ENCODE results near the gene CASD1. TPM values are rescaled to one million over a fixed set of nuclear protein-coding genes. Genes with fewer than 3 reads are reported as not detected.

The CASD1 gene
- total and polyA plus RNA-seq, 12 donors, result 8.6 to 26.9 (median 19.9) TPM

DNA sequence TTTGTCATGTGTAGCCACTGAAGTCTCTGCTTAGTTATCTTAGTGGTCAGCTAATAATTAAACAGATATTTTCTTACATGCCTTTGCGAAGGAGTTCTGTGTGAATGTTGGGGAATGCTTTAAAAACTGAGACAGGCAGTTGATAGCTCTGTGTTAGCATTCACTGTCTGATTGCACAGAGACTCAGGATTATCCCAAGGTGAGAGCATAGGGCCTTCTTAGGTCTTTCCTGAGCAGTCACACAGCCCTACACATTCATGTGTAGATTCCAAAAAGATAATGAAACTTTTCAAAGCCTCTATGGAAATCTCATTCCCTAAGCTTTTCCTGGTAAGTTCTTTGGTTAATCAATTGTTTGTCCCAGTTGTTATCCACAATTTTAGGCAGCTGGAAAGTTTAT lies 67.7 kb downstream of the CASD1 start:
- TF ChIP-seq, protein P1, sequence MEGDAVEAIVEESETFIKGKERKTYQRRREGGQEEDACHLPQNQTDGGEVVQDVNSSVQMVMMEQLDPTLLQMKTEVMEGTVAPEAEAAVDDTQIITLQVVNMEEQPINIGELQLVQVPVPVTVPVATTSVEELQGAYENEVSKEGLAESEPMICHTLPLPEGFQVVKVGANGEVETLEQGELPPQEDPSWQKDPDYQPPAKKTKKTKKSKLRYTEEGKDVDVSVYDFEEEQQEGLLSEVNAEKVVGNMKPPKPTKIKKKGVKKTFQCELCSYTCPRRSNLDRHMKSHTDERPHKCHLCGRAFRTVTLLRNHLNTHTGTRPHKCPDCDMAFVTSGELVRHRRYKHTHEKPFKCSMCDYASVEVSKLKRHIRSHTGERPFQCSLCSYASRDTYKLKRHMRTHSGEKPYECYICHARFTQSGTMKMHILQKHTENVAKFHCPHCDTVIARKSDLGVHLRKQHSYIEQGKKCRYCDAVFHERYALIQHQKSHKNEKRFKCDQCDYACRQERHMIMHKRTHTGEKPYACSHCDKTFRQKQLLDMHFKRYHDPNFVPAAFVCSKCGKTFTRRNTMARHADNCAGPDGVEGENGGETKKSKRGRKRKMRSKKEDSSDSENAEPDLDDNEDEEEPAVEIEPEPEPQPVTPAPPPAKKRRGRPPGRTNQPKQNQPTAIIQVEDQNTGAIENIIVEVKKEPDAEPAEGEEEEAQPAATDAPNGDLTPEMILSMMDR (IDR thresholded peaks at IDR 0.05), result no peak
- DNase-seq (no peak), ATAC-seq (no peak)
- 96% methylated on average over 1 of the region's 1 CpG for WGBS, 2 donors
- Histone ChIP-seq H3K27me3 (no peaks in the 10 kb centered on the region), H3K9me3 (peaks cover 0 to 42% (median 12%) of the 10 kb centered on the region in 11 donors), H3K27ac (no peak overlapping the region), H3K36me3 (peaks cover 0 to 39% (median 0%) of the 10 kb centered on the region in 9 donors), H3K4me3 (no peak overlapping the region), H3K4me1 (no peaks in the 10 kb centered on the region)
- intact Hi-C loops (cut with DNase I), result no loop called here

DNA sequence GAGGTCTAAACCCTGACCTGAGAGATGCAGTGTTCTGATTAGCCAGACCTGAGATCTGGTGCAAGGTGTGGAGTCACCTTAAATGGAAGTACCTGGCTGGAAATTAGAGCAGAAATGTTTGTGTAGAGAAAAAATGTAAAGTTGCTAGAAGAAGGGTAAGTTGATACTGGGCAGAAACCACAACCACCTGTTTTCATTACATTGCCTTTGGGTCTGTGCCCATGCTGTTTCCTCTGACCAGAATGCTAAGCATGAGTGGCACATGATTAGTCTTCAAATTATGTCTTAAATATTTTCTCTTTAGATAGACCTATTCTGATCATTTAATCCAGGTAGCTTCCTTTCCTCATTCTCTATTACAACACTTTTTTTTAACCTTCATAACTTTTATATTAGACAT lies 69.0 kb downstream of the CASD1 start:
- H3K4me3 ChIP-seq, result no peak overlapping the region
- intact Hi-C loops (cut with DNase I), result no loop called here
- H3K27me3 ChIP-seq, result no peaks in the 10 kb centered on the region
- no peak overlapping the region for H3K27ac ChIP-seq
- peaks cover 0 to 39% (median 0%) of the 10 kb centered on the region in 9 donors for H3K36me3 ChIP-seq
- peaks cover 0 to 31% (median 8%) of the 10 kb centered on the region in 11 donors for H3K9me3 ChIP-seq
- TF ChIP-seq, protein P1 (IDR thresholded peaks at IDR 0.05), result no peak
- no peaks in the 10 kb centered on the region for H3K4me1 ChIP-seq
- DNase-seq (no peak), ATAC-seq (no peak)

DNA sequence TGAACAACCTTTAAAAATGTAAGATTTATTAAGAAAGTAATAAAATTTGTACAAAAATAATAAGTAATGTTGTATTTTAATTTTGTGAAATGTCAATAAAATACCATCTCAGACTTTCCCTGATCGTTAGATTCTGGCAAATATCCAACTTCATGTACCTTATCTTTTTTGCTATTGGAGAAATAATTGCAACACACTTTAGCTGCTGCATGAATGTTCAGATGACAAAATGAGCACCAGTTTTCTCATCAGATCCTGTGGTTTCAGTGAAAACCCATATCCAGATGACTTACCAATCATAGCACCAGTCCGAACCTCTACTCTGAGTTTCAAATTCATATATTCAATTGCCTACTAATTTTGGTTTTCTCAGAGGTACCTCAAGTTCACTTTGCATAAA lies 69.9 kb downstream of the CASD1 start:
- Histone ChIP-seq H3K27ac (no peak overlapping the region), H3K9me3 (peaks cover 0 to 26% (median 8%) of the 10 kb centered on the region in 11 donors), H3K36me3 (peaks cover 0 to 33% (median 0%) of the 10 kb centered on the region in 9 donors), H3K4me3 (no peak overlapping the region), H3K27me3 (no peaks in the 10 kb centered on the region), H3K4me1 (peaks cover 0 to 8% (median 0%) of the 10 kb centered on the region in 9 donors)
- no peak for DNase-seq
- ATAC-seq, result no peak
- TF ChIP-seq, protein P1 (IDR thresholded peaks at IDR 0.05), result no peak
- intact Hi-C loops (cut with DNase I), result no loop called here
- 88 to 92% methylated on average over 2 of the region's 2 CpGs for WGBS, 2 donors

DNA sequence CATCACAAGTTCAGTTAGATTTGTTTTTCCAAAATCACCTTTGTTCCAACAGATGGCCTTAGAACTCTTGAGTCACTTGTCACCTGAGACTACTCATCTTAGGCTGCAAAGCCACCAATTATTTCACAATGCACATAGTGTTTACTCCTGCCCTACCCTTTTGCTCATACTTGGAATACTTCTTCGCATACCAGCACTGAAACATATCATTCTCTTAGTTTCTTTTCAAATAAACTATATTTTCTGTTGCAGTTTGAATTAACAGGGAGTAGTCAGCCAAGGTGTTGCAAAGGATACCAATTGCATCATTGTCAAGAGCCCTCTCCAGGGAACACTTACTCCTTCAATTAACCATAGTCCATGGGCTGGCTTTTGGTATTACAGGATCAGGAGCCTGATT lies 71.0 kb downstream of the CASD1 start:
- no peak for ATAC-seq

More for the DNA sequence above, 71.0 kb downstream of the CASD1 start:
- Histone ChIP-seq H3K4me3 (no peak overlapping the region), H3K27me3 (no peaks in the 10 kb centered on the region), H3K9me3 (peaks cover 0 to 15% (median 6%) of the 10 kb centered on the region in 11 donors), H3K4me1 (peaks cover 0 to 12% (median 0%) of the 10 kb centered on the region in 9 donors), H3K36me3 (peaks cover 0 to 22% (median 0%) of the 10 kb centered on the region in 9 donors), H3K27ac (no peak overlapping the region)
- intact Hi-C loops (cut with DNase I), result no loop called here
- no peak for DNase-seq
- 90 to 93% methylated on average over 1 of the region's 1 CpG for WGBS, 2 donors
- TF ChIP-seq, protein P1 (IDR thresholded peaks at IDR 0.05), result no peak

All from heart right ventricle (tissue), 16 donors.